ENCODE results near the gene PAX2.

PAX2 gene

GRCh38 chr10:100724531-100725027, 20.8 kb upstream of the PAX2 start:
- no peak for DNase-seq (ENCODE audit: low spot score)

GRCh38 chr10:100725071-100725471, 20.3 kb upstream of the PAX2 start:
- DNase-seq (ENCODE audit: low spot score), result no peak

- DNase-seq (ENCODE audit: low spot score), result no peak
Observed at GRCh38 chr10:100725869-100726426, 19.4 kb upstream of the PAX2 start.

GRCh38 chr10:100727808-100728207, 17.6 kb upstream of the PAX2 start:
- no peak for DNase-seq (ENCODE audit: low spot score)

GRCh38 chr10:100728928-100729861, 16.2 kb upstream of the PAX2 start:
- no peak for DNase-seq (ENCODE audit: low spot score)

GRCh38 chr10:100729862-100730724, 15.3 kb upstream of the PAX2 start:
- no peak for DNase-seq (ENCODE audit: low spot score)

- no peak for DNase-seq (ENCODE audit: low spot score)
Observed at GRCh38 chr10:100730725-100731406, 14.5 kb upstream of the PAX2 start.

- no peak for DNase-seq (ENCODE audit: low spot score)
Observed at GRCh38 chr10:100731407-100732240, 13.8 kb upstream of the PAX2 start.

GRCh38 chr10:100732241-100732596, 13.2 kb upstream of the PAX2 start:
- DNase-seq (ENCODE audit: low spot score), result no peak

- DNase-seq (ENCODE audit: low spot score), result no peak
Observed at GRCh38 chr10:100733329-100733728, 12.1 kb upstream of the PAX2 start.

GRCh38 chr10:100734295-100735086, 10.9 kb upstream of the PAX2 start:
- no peak for DNase-seq (ENCODE audit: low spot score)

- no peak for DNase-seq (ENCODE audit: low spot score)
Observed at GRCh38 chr10:100735087-100735336, 10.4 kb upstream of the PAX2 start.

GRCh38 chr10:100735337-100736143, 9.8 kb upstream of the PAX2 start:
- no peak for DNase-seq (ENCODE audit: low spot score)

- DNase-seq (ENCODE audit: low spot score), result no peak
Observed at GRCh38 chr10:100736144-100736808, 9.1 kb upstream of the PAX2 start.

- DNase-seq (ENCODE audit: low spot score), result no peak
Observed at GRCh38 chr10:100736809-100737354, 8.5 kb upstream of the PAX2 start.

GRCh38 chr10:100737355-100738054, 7.9 kb upstream of the PAX2 start:
- DNase-seq (ENCODE audit: low spot score), result no peak

GRCh38 chr10:100738055-100738827, 7.1 kb upstream of the PAX2 start:
- no peak for DNase-seq (ENCODE audit: low spot score)

Measured in putamen (tissue), 1 donor.